ENCODE data around the gene ZNRF1. TPM values are rescaled to one million over a fixed set of nuclear protein-coding genes. Genes with fewer than 3 reads are reported as not detected.
"Not testable (repeated sequence)": the region's sequence is repeated elsewhere in the genome, so short reads cannot be mapped to it uniquely, and the experiment has no call there.

The ZNRF1 gene
- total RNA-seq, 1 donor from 2014 or later, result 26.8 TPM

GRCh38 chr16:75019586-75019985 lies 20.8 kb downstream of the ZNRF1 start:
- no peak for TF ChIP-seq CTCF (conservative IDR thresholded peaks at IDR 0.05; ENCODE audit: low read depth, low read length)
- DNase-seq (ENCODE audit: low read depth), result no peak
- no peak overlapping the region for H3K4me3 ChIP-seq (ENCODE audit: low read depth, low read length)

- no peak for DNase-seq (ENCODE audit: low read depth)
Measured at GRCh38 chr16:75021410-75021809, 22.6 kb downstream of the ZNRF1 start.

GRCh38 chr16:75022567-75022966 lies 23.7 kb downstream of the ZNRF1 start:
- DNase-seq (ENCODE audit: low read depth), result no peak
- no peak for TF ChIP-seq CTCF (conservative IDR thresholded peaks at IDR 0.05; ENCODE audit: low read depth, low read length)
- H3K4me3 ChIP-seq (ENCODE audit: low read depth, low read length), result no peak overlapping the region

More at GRCh38 chr16:75021410-75021809, 22.6 kb downstream of the ZNRF1 start:
- H3K4me3 ChIP-seq (ENCODE audit: low read depth, low read length), result no peak overlapping the region
- TF ChIP-seq CTCF (conservative IDR thresholded peaks at IDR 0.05; ENCODE audit: low read depth, low read length), result no peak

GRCh38 chr16:75023009-75023408 lies 24.2 kb downstream of the ZNRF1 start:
- TF ChIP-seq CTCF (conservative IDR thresholded peaks at IDR 0.05; ENCODE audit: low read depth, low read length), result no peak
- DNase-seq (ENCODE audit: low read depth), result no peak
- H3K4me3 ChIP-seq (ENCODE audit: low read depth, low read length), result no peak overlapping the region

GRCh38 chr16:75024182-75024581 lies 25.4 kb downstream of the ZNRF1 start:
- TF ChIP-seq CTCF (conservative IDR thresholded peaks at IDR 0.05; ENCODE audit: low read depth, low read length), result no peak
- no peak for DNase-seq (ENCODE audit: low read depth)
- H3K4me3 ChIP-seq (ENCODE audit: low read depth, low read length), result no peak overlapping the region

- TF ChIP-seq CTCF (conservative IDR thresholded peaks at IDR 0.05; ENCODE audit: low read depth, low read length), result no peak
- DNase-seq (ENCODE audit: low read depth), result no peak
- no peak overlapping the region for H3K4me3 ChIP-seq (ENCODE audit: low read depth, low read length)
Measured at GRCh38 chr16:75024594-75024993, 25.8 kb downstream of the ZNRF1 start.

- H3K4me3 ChIP-seq (ENCODE audit: low read depth, low read length), result no peak overlapping the region
- DNase-seq (ENCODE audit: low read depth), result no peak
- no peak for TF ChIP-seq CTCF (conservative IDR thresholded peaks at IDR 0.05; ENCODE audit: low read depth, low read length)
Measured at GRCh38 chr16:75025761-75026160, 26.9 kb downstream of the ZNRF1 start.

- H3K4me3 ChIP-seq (ENCODE audit: low read depth, low read length), result not testable (repeated sequence)
- DNase-seq (ENCODE audit: low read depth), result peak; percentile 45
Measured at GRCh38 chr16:75026239-75026891, 27.5 kb downstream of the ZNRF1 start.
